Measurements from ENCODE around the gene IFT25.

DNA sequence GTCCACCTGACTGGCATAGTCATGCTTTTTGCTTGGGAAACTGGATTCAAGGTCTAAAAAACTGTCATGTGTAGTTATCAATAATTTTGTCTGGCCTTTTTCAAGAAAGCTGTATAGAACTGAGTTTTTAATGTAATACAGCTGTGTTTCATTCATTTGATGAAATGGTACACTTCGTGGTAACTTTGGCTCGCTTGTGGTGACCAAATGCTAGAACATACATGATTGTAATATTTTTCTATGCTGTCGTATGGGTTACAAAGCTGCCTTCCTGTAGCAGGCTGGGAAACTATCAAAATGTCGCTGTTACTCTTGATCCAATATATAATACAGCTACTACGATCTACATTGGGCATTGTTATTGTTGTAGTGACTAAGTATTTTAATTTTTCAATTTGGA is 2.8 kb upstream of the IFT25 start:
- no peak for TF ChIP-seq CTCF (CRISPR knock-in tag; IDR thresholded peaks at IDR 0.05)
- TF ChIP-seq, protein P1, sequence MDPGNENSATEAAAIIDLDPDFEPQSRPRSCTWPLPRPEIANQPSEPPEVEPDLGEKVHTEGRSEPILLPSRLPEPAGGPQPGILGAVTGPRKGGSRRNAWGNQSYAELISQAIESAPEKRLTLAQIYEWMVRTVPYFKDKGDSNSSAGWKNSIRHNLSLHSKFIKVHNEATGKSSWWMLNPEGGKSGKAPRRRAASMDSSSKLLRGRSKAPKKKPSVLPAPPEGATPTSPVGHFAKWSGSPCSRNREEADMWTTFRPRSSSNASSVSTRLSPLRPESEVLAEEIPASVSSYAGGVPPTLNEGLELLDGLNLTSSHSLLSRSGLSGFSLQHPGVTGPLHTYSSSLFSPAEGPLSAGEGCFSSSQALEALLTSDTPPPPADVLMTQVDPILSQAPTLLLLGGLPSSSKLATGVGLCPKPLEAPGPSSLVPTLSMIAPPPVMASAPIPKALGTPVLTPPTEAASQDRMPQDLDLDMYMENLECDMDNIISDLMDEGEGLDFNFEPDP (CRISPR knock-in tag; conservative IDR thresholded peaks at IDR 0.05) = no peak
- TF ChIP-seq ZBED4 (CRISPR knock-in tag; IDR thresholded peaks at IDR 0.05; ENCODE audit: borderline replicate concordance) = no peak
- no peak for TF ChIP-seq MAFG (CRISPR knock-in tag; IDR thresholded peaks at IDR 0.05)
- TF ChIP-seq MXI1 (IDR thresholded peaks at IDR 0.05; ENCODE audit: borderline replicate concordance, low read depth, low read length) = no peak
- no peak for TF ChIP-seq ZBTB33 (CRISPR knock-in tag; IDR thresholded peaks at IDR 0.05)
- no peak for TF ChIP-seq POLR2A (IDR thresholded peaks at IDR 0.05; ENCODE audit: insufficient read depth in 1 of 2, low read depth in 2 of 2, low read length in 2 of 2)
- no peak for TF ChIP-seq EZH2 (conservative IDR thresholded peaks at IDR 0.05; ENCODE audit: low read depth, low read length)
- TF ChIP-seq SALL1 (CRISPR knock-in tag; IDR thresholded peaks at IDR 0.05) = no peak
- TF ChIP-seq ZNF24 (IDR thresholded peaks at IDR 0.05) = no peak
- TF ChIP-seq, protein P2, sequence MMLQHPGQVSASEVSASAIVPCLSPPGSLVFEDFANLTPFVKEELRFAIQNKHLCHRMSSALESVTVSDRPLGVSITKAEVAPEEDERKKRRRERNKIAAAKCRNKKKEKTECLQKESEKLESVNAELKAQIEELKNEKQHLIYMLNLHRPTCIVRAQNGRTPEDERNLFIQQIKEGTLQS (CRISPR knock-in tag; IDR thresholded peaks at IDR 0.05) = no peak
- TF ChIP-seq, protein P3, sequence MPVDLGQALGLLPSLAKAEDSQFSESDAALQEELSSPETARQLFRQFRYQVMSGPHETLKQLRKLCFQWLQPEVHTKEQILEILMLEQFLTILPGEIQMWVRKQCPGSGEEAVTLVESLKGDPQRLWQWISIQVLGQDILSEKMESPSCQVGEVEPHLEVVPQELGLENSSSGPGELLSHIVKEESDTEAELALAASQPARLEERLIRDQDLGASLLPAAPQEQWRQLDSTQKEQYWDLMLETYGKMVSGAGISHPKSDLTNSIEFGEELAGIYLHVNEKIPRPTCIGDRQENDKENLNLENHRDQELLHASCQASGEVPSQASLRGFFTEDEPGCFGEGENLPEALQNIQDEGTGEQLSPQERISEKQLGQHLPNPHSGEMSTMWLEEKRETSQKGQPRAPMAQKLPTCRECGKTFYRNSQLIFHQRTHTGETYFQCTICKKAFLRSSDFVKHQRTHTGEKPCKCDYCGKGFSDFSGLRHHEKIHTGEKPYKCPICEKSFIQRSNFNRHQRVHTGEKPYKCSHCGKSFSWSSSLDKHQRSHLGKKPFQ (CRISPR knock-in tag; IDR thresholded peaks at IDR 0.05; ENCODE audit: insufficient replicate concordance) = no peak
- TF ChIP-seq PHF8 (CRISPR knock-in tag; IDR thresholded peaks at IDR 0.05) = no peak

All from HepG2 (cell line).